Fibroblast of the conjunctiva (primary cell): ENCODE results near the gene G6PC3.

ENCODE experiments used
- DNase-seq: peaks from one replicate; pipeline ENCODE4 v3.0.0-alpha.2; 2010; ENCODE audit warnings: low read depth

G6PC3 gene

DNA sequence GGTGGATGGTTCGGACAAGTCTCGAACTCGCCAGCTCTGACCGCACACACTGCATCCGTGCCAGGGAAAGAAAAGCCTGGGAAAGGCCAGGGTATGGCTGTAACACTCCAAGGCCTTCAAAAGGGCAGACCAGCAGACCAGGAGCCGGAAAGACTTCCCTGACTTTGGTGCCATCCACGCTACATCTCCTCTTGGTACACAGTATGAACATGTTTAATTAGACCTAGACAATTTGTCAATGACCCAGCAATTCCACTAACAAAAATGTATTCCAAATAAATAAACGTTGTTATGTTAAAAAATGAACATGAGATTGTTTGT lies 53.5 kb downstream of the G6PC3 start:
- no peak for DNase-seq
